GM21619 (cell line): Measurements from ENCODE around the gene MYL2.
"Not testable (repeated sequence)": the region's sequence is repeated elsewhere in the genome, so short reads cannot be mapped to it uniquely, and the experiment has no call there.

Source experiments
- ATAC-seq: cut with Tn5 transposase; IDR thresholded peaks from one replicate; pipeline ENCODE4 v1.9.1; 2021; ENCODE audit not compliant: unreplicated experiment

The MYL2 gene

GRCh38 chr12:110920324-110920910, at the start of gene MYL2:
Gene MYL2, minus strand, starts transcription at chr12:110920579. Its CDS starts 50 bp downstream, at chr12:110920529.
- ATAC-seq = no peak

GRCh38 chr12:110966081-110966760, 45.8 kb upstream of the MYL2 start:
- no peak for ATAC-seq

GRCh38 chr12:110965574-110965973, 45.2 kb upstream of the MYL2 start:
- no peak for ATAC-seq

- ATAC-seq = no peak
Observed at GRCh38 chr12:110960795-110961194, 40.4 kb upstream of the MYL2 start.

- no peak for ATAC-seq
Observed at GRCh38 chr12:110957652-110958051, 37.3 kb upstream of the MYL2 start.

GRCh38 chr12:110957159-110957558, 36.8 kb upstream of the MYL2 start:
- ATAC-seq = no peak

GRCh38 chr12:110950867-110951266, 30.5 kb upstream of the MYL2 start:
- not testable (repeated sequence) for ATAC-seq

GRCh38 chr12:110950466-110950865, 30.1 kb upstream of the MYL2 start:
- ATAC-seq = not testable (repeated sequence)

GRCh38 chr12:110948041-110948440, 27.7 kb upstream of the MYL2 start:
- ATAC-seq = no peak

GRCh38 chr12:110943373-110943772, 23.0 kb upstream of the MYL2 start:
- ATAC-seq = no peak

GRCh38 chr12:110941391-110941790, 21.0 kb upstream of the MYL2 start:
- ATAC-seq = no peak

GRCh38 chr12:110940933-110941332, 20.6 kb upstream of the MYL2 start:
- no peak for ATAC-seq

GRCh38 chr12:110940296-110940695, 19.9 kb upstream of the MYL2 start:
- no peak for ATAC-seq

- no peak for ATAC-seq
Observed at GRCh38 chr12:110937104-110937641, 16.8 kb upstream of the MYL2 start.

- ATAC-seq = no peak
Observed at GRCh38 chr12:110936367-110937103, 16.2 kb upstream of the MYL2 start.

GRCh38 chr12:110935588-110935987, 15.2 kb upstream of the MYL2 start:
- no peak for ATAC-seq

GRCh38 chr12:110934093-110934852, 13.9 kb upstream of the MYL2 start:
- ATAC-seq = no peak

GRCh38 chr12:110933326-110933974, 13.1 kb upstream of the MYL2 start:
- ATAC-seq = no peak

GRCh38 chr12:110932046-110932445, 11.7 kb upstream of the MYL2 start:
- ATAC-seq = no peak

GRCh38 chr12:110931315-110931728, 10.9 kb upstream of the MYL2 start:
- no peak for ATAC-seq
